HEK293 (cell line): ENCODE measurements around the gene RACGAP1.

Source experiments
- ZFP3 ChIP-seq: fragments of 450-650 bp; formaldehyde crosslinking; IDR thresholded peaks from 2 replicates; pipeline ENCODE4 v1.5.1; 2016; ENCODE audit warnings: low read depth, missing biosample characterization, missing genetic modification characterization
- ZFP37 ChIP-seq: fragments of 450-650 bp; formaldehyde crosslinking; IDR thresholded peaks from 2 replicates; pipeline ENCODE4 v1.5.1; 2016; ENCODE audit warnings: missing biosample characterization, missing genetic modification characterization
- TF ChIP-seq, protein P1 (sequence below): fragments of 450-650 bp; formaldehyde crosslinking; IDR thresholded peaks from 2 replicates; pipeline ENCODE4 v1.5.1; 2016; ENCODE audit warnings: missing biosample characterization, missing genetic modification characterization
- TF ChIP-seq, protein P2 (sequence below): fragments of 450-650 bp; formaldehyde crosslinking; IDR thresholded peaks from 2 replicates; pipeline ENCODE4 v1.5.1; 2016; ENCODE audit warnings: missing biosample characterization, missing genetic modification characterization

DNA sequence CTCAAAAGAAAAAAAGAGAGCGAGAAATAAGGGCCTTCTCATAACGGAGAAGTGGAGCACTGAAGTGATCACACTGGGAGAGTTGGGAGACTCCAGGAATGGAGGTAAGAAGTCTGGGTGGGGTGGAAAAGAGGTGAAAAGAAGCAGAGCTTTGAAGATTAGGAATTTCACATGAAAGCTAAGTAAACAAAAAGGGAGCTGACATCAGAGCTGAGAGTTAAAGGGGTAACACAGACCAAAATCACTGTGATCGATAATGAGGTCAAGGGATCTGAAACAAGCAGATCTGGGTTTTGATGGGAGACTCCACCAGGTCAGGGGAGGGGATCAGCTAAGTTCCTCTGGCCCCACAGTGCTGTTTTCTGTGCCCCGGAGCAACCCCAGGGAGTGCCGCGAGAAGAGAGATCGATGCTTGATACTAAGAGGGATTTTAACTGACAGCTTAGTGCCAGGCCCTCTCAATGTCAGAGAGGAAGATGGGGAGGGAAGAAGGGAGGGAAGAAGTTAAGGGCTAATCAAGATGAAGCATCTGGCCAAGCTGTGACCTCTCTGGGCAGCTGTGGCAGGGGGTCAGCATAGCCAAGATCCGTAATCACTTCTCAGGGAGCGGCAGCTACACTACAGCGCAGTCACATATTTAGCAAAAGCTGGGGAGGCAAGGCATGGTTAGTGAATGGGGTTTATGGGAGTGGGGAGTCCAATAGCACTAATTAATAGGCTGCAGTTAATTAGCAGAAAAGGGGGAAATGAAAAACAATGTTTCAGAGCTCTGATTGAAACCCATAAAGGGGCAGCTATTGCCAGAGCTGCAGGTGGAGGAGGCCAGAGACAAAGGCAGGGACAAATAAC is 44.6 kb downstream of the RACGAP1 start:
- no peak for TF ChIP-seq ZFP3 (tag by site-specific recombination)
- TF ChIP-seq, protein P1, sequence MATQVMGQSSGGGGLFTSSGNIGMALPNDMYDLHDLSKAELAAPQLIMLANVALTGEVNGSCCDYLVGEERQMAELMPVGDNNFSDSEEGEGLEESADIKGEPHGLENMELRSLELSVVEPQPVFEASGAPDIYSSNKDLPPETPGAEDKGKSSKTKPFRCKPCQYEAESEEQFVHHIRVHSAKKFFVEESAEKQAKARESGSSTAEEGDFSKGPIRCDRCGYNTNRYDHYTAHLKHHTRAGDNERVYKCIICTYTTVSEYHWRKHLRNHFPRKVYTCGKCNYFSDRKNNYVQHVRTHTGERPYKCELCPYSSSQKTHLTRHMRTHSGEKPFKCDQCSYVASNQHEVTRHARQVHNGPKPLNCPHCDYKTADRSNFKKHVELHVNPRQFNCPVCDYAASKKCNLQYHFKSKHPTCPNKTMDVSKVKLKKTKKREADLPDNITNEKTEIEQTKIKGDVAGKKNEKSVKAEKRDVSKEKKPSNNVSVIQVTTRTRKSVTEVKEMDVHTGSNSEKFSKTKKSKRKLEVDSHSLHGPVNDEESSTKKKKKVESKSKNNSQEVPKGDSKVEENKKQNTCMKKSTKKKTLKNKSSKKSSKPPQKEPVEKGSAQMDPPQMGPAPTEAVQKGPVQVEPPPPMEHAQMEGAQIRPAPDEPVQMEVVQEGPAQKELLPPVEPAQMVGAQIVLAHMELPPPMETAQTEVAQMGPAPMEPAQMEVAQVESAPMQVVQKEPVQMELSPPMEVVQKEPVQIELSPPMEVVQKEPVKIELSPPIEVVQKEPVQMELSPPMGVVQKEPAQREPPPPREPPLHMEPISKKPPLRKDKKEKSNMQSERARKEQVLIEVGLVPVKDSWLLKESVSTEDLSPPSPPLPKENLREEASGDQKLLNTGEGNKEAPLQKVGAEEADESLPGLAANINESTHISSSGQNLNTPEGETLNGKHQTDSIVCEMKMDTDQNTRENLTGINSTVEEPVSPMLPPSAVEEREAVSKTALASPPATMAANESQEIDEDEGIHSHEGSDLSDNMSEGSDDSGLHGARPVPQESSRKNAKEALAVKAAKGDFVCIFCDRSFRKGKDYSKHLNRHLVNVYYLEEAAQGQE (tag by site-specific recombination): no peak
- TF ChIP-seq ZFP37 (tag by site-specific recombination): no peak
- TF ChIP-seq, protein P2, sequence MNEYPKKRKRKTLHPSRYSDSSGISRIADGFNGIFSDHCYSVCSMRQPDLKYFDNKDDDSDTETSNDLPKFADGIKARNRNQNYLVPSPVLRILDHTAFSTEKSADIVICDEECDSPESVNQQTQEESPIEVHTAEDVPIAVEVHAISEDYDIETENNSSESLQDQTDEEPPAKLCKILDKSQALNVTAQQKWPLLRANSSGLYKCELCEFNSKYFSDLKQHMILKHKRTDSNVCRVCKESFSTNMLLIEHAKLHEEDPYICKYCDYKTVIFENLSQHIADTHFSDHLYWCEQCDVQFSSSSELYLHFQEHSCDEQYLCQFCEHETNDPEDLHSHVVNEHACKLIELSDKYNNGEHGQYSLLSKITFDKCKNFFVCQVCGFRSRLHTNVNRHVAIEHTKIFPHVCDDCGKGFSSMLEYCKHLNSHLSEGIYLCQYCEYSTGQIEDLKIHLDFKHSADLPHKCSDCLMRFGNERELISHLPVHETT (tag by site-specific recombination): no peak
